IPS-20b (cell line): ENCODE measurements around the gene DHRS4L2.
A peak's percentile ranks its signal among the peaks of the same experiment; 100 is the strongest.
"Not testable (repeated sequence)": the region's sequence is repeated elsewhere in the genome, so short reads cannot be mapped to it uniquely, and the experiment has no call there.

Experiments used
- H3K27ac ChIP-seq: one replicate; pipeline ENCODE4 v1.5.1; 2013; ENCODE audit warnings: low read length
- H3K27me3 ChIP-seq: 2 replicates; pipeline ENCODE4 v1.6.1; 2013; ENCODE audit warnings: mild to moderate bottlenecking, low read length, inconsistent platforms; ENCODE audit not compliant: insufficient read depth
- H3K36me3 ChIP-seq: 2 replicates; pipeline ENCODE4 v1.6.1; 2013; ENCODE audit warnings: low read depth, mild to moderate bottlenecking, inconsistent platforms, low read length, moderate library complexity; ENCODE audit not compliant: insufficient read depth
- H3K4me1 ChIP-seq: 2 replicates; pipeline ENCODE4 v1.6.1; 2013; ENCODE audit warnings: mild to moderate bottlenecking, control low read depth, inconsistent platforms, low read length, moderate library complexity; ENCODE audit not compliant: insufficient read depth
- H3K4me3 ChIP-seq: 2 replicates; pipeline ENCODE4 v1.5.1; 2013; ENCODE audit warnings: mild to moderate bottlenecking, low read length, inconsistent platforms
- H3K9ac ChIP-seq: 2 replicates; pipeline ENCODE4 v1.6.1; 2013; ENCODE audit warnings: low read depth, mild to moderate bottlenecking, inconsistent platforms, low read length, moderate library complexity
- H3K9me3 ChIP-seq: 2 replicates; pipeline ENCODE4 v1.6.1; 2013; ENCODE audit warnings: mild to moderate bottlenecking, low read depth, low read length, inconsistent platforms; ENCODE audit not compliant: insufficient read depth

DHRS4L2 gene

GRCh38 chr14:23954279-23954614 is 34.5 kb upstream of the DHRS4L2 start:
- not testable (repeated sequence) for H3K27ac ChIP-seq, H3K9me3 ChIP-seq, H3K36me3 ChIP-seq, H3K27me3 ChIP-seq, H3K4me1 ChIP-seq
- Histone ChIP-seq H3K4me3 (peak overlapping the region; percentile 81; the same call in 1 of the 2 replicates), H3K9ac (peak overlapping the region; percentile 83; the same call in 1 of the 2 replicates)

GRCh38 chr14:23954965-23955364 is 33.8 kb upstream of the DHRS4L2 start:
- not testable (repeated sequence) for H3K36me3 ChIP-seq, H3K4me3 ChIP-seq, H3K9me3 ChIP-seq, H3K9ac ChIP-seq, H3K27me3 ChIP-seq, H3K27ac ChIP-seq, H3K4me1 ChIP-seq

- H3K27ac ChIP-seq, H3K9me3 ChIP-seq, H3K36me3 ChIP-seq, H3K4me3 ChIP-seq, H3K27me3 ChIP-seq, H3K9ac ChIP-seq, H3K4me1 ChIP-seq: not testable (repeated sequence)
Measured at GRCh38 chr14:23955811-23956210, 32.9 kb upstream of the DHRS4L2 start.

- H3K27ac ChIP-seq, H3K27me3 ChIP-seq, H3K9me3 ChIP-seq, H3K4me1 ChIP-seq, H3K4me3 ChIP-seq, H3K36me3 ChIP-seq, H3K9ac ChIP-seq: not testable (repeated sequence)
Measured at GRCh38 chr14:23957913-23958569, 30.7 kb upstream of the DHRS4L2 start.

GRCh38 chr14:23960899-23961298 is 27.8 kb upstream of the DHRS4L2 start:
- H3K27ac ChIP-seq, H3K9ac ChIP-seq, H3K36me3 ChIP-seq, H3K4me1 ChIP-seq, H3K4me3 ChIP-seq, H3K27me3 ChIP-seq, H3K9me3 ChIP-seq: not testable (repeated sequence)

- H3K4me1 ChIP-seq, H3K9me3 ChIP-seq, H3K27ac ChIP-seq, H3K36me3 ChIP-seq, H3K4me3 ChIP-seq, H3K9ac ChIP-seq, H3K27me3 ChIP-seq: not testable (repeated sequence)
Measured at GRCh38 chr14:23961704-23962103, 27.0 kb upstream of the DHRS4L2 start.

GRCh38 chr14:23969130-23969480 is 19.6 kb upstream of the DHRS4L2 start:
- H3K27ac ChIP-seq, H3K36me3 ChIP-seq, H3K4me3 ChIP-seq, H3K4me1 ChIP-seq, H3K27me3 ChIP-seq, H3K9me3 ChIP-seq, H3K9ac ChIP-seq: not testable (repeated sequence)

GRCh38 chr14:23969481-23970282 is 19.0 kb upstream of the DHRS4L2 start:
- not testable (repeated sequence) for H3K4me1 ChIP-seq, H3K36me3 ChIP-seq, H3K9ac ChIP-seq, H3K27ac ChIP-seq, H3K27me3 ChIP-seq, H3K9me3 ChIP-seq, H3K4me3 ChIP-seq

GRCh38 chr14:23970283-23970659 is 18.5 kb upstream of the DHRS4L2 start:
- not testable (repeated sequence) for H3K4me3 ChIP-seq, H3K27ac ChIP-seq, H3K4me1 ChIP-seq, H3K36me3 ChIP-seq, H3K9me3 ChIP-seq, H3K27me3 ChIP-seq, H3K9ac ChIP-seq

GRCh38 chr14:23973178-23973577 is 15.6 kb upstream of the DHRS4L2 start:
- not testable (repeated sequence) for H3K27me3 ChIP-seq, H3K4me3 ChIP-seq, H3K9me3 ChIP-seq, H3K27ac ChIP-seq, H3K36me3 ChIP-seq, H3K9ac ChIP-seq, H3K4me1 ChIP-seq

GRCh38 chr14:23974041-23974440 is 14.7 kb upstream of the DHRS4L2 start:
- H3K27me3 ChIP-seq, H3K4me1 ChIP-seq, H3K9ac ChIP-seq, H3K36me3 ChIP-seq, H3K4me3 ChIP-seq, H3K27ac ChIP-seq, H3K9me3 ChIP-seq: not testable (repeated sequence)

- not testable (repeated sequence) for H3K9ac ChIP-seq, H3K27ac ChIP-seq, H3K36me3 ChIP-seq, H3K4me1 ChIP-seq, H3K4me3 ChIP-seq, H3K27me3 ChIP-seq, H3K9me3 ChIP-seq
Measured at GRCh38 chr14:23977208-23977607, 11.5 kb upstream of the DHRS4L2 start.
